GM12873 (cell line): ENCODE measurements around the gene CSTF2T.

Experiments
- TF ChIP-seq, protein P1 (sequence below): IDR thresholded peaks from 2 replicates; pipeline ENCODE4 v1.5.1; 2012; ENCODE audit warnings: low read depth, mild to moderate bottlenecking, moderate library complexity, low read length, control low read depth; ENCODE audit not compliant: insufficient read depth; ENCODE audit errors: missing control alignments

The CSTF2T gene, protein sequence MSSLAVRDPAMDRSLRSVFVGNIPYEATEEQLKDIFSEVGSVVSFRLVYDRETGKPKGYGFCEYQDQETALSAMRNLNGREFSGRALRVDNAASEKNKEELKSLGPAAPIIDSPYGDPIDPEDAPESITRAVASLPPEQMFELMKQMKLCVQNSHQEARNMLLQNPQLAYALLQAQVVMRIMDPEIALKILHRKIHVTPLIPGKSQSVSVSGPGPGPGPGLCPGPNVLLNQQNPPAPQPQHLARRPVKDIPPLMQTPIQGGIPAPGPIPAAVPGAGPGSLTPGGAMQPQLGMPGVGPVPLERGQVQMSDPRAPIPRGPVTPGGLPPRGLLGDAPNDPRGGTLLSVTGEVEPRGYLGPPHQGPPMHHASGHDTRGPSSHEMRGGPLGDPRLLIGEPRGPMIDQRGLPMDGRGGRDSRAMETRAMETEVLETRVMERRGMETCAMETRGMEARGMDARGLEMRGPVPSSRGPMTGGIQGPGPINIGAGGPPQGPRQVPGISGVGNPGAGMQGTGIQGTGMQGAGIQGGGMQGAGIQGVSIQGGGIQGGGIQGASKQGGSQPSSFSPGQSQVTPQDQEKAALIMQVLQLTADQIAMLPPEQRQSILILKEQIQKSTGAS

GRCh38 chr10:51699475-51700227 lies at the start of gene CSTF2T:
TSS of gene CSTF2T (minus strand) at chr10:51699595. CDS start at chr10:51699549, 46 bp downstream.
- TF ChIP-seq, protein P1, sequence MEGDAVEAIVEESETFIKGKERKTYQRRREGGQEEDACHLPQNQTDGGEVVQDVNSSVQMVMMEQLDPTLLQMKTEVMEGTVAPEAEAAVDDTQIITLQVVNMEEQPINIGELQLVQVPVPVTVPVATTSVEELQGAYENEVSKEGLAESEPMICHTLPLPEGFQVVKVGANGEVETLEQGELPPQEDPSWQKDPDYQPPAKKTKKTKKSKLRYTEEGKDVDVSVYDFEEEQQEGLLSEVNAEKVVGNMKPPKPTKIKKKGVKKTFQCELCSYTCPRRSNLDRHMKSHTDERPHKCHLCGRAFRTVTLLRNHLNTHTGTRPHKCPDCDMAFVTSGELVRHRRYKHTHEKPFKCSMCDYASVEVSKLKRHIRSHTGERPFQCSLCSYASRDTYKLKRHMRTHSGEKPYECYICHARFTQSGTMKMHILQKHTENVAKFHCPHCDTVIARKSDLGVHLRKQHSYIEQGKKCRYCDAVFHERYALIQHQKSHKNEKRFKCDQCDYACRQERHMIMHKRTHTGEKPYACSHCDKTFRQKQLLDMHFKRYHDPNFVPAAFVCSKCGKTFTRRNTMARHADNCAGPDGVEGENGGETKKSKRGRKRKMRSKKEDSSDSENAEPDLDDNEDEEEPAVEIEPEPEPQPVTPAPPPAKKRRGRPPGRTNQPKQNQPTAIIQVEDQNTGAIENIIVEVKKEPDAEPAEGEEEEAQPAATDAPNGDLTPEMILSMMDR, result no peak

GRCh38 chr10:51748959-51749358 lies 49.6 kb upstream of the CSTF2T start:
- TF ChIP-seq, protein P1, result no peak

DNA sequence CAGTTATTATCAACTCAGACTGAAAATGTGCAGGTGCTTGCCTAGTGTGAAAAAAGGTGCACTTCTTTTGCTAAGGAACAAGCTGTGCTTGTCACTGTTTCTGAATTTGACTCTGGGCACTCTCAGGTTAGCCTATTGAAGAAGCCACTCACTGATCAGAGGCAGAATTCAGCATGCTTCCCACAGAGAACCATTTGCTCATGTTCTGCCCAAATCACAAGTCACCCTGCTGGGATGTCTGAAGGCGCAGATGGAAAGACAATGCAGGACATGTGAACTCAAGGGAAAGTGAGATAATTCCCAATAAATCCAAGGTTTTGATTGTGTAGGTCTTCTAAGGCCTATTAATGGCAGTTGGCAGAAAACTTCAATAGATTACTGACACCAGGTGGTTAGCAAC lies 47.8 kb upstream of the CSTF2T start:
- TF ChIP-seq, protein P1, result no peak

DNA sequence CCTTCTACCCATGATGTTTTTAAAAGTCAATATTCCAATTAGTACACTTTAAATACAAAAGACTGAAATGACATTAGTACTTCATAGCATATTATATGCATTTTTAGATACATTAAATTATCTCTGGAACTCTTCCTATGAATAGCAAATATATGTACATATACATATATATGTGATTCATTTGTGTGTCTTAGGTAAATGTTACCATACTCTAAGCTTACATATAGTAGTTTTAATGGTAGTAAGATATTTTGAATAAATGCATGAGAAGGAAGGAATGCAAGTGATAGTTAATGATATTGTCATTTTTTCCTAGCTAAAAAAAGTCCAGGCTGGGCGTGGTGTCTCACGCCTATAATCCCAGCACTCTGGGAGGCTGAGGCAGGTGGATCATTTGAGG lies 46.0 kb upstream of the CSTF2T start:
- TF ChIP-seq, protein P1, result no peak

GRCh38 chr10:51744235-51745000 lies 45.0 kb upstream of the CSTF2T start:
- TF ChIP-seq, protein P1, result no peak

DNA sequence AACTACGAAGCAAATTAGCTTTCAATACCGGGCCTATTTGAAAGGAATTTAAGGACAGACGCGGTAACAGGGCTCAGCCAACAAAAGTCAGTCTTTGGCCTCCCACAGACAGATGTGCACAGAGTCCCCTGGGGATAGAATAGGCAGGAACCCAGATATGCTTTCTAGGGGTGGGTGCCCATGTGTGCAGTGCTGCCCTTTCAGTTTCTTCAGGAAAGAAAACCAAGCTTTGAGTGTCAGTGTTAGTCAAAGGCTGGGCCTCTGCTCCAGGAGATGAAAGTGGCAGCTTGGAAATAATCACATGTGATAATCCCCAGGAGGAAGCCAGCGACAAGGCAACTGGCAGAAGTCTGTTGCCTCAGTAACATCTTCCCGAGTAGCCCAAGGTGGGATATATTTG lies 43.8 kb upstream of the CSTF2T start:
- TF ChIP-seq, protein P1, result no peak
